PC-3 (cell line): ENCODE results near the gene YIPF6.

ENCODE experiments used
- CTCF ChIP-seq: fragments of 300-600 bp; sonication (generic); conservative IDR thresholded peaks from 2 replicates; pipeline ENCODE4 v1.5.1; 2017; ENCODE audit warnings: antibody characterized with exemption, low read depth, mild to moderate bottlenecking, low read length
- EZH2 ChIP-seq: fragments of 300-600 bp; sonication (generic); IDR thresholded peaks from one replicate; pipeline ENCODE4 v1.6.1; 2017; ENCODE audit warnings: antibody characterized with exemption, mild to moderate bottlenecking, low read length; ENCODE audit not compliant: unreplicated experiment
- EZH2phosphoT487 ChIP-seq: fragments of 300-600 bp; sonication (generic); IDR thresholded peaks from 2 replicates; pipeline ENCODE4 v1.6.1; 2018; ENCODE audit warnings: mild to moderate bottlenecking, antibody characterized with exemption, low read length, borderline replicate concordance

- peak; percentile 62 for TF ChIP-seq CTCF
- TF ChIP-seq EZH2phosphoT487, result no peak
- no peak for TF ChIP-seq EZH2
Observed at GRCh38 chrX:68490644-68491043, 8.2 kb upstream of the YIPF6 start.
